ENCODE measurements around the gene DPYD. TPM values are rescaled to one million over a fixed set of nuclear protein-coding genes. Genes with fewer than 3 reads are reported as not detected.
A peak's percentile ranks its signal among the peaks of the same experiment; 100 is the strongest.

DPYD gene
- total RNA-seq, 1 donor = 81.4 TPM

GRCh38 chr1:97516588-97516987 lies 404.2 kb downstream of the DPYD start:
- no peak overlapping the region for H3K4me2 ChIP-seq (ENCODE audit: insufficient read depth, low read length)
- no peaks in the 10 kb centered on the region for H3K4me1 ChIP-seq (ENCODE audit: insufficient read depth, low read length)
- no peak overlapping the region for H3K27ac ChIP-seq (ENCODE audit: low read depth, low read length)
- no peaks in the 10 kb centered on the region for H4K20me1 ChIP-seq (ENCODE audit: insufficient read depth, low read length)
- H3K9me3 ChIP-seq (ENCODE audit: low read depth, low read length) = no peaks in the 10 kb centered on the region
- H3K27me3 ChIP-seq (ENCODE audit: insufficient read depth, low read length) = no peaks in the 10 kb centered on the region
- no peak for TF ChIP-seq CTCF (IDR thresholded peaks at IDR 0.05; ENCODE audit: extremely low read depth, low read depth, low read length)
- no peaks in the 10 kb centered on the region for H3K36me3 ChIP-seq (ENCODE audit: insufficient read depth, low read length)
- no peak overlapping the region for H2AFZ ChIP-seq (ENCODE audit: low read length)
- H3K79me2 ChIP-seq (ENCODE audit: insufficient read depth, low read length) = no peaks in the 10 kb centered on the region
- DNase-seq (ENCODE audit: insufficient read length, low spot score, missing footprints) = no peak
- no peak overlapping the region for H3K4me3 ChIP-seq (ENCODE audit: insufficient read depth, low read length)

- Histone ChIP-seq H3K27ac (ENCODE audit: low read depth, low read length) (no peak overlapping the region), H3K4me1 (ENCODE audit: insufficient read depth, low read length) (peaks cover 5% of the 10 kb centered on the region), H3K9me3 (ENCODE audit: low read depth, low read length) (no peaks in the 10 kb centered on the region), H4K20me1 (ENCODE audit: insufficient read depth, low read length) (no peaks in the 10 kb centered on the region), H3K4me3 (ENCODE audit: insufficient read depth, low read length) (no peak overlapping the region), H3K36me3 (ENCODE audit: insufficient read depth, low read length) (no peaks in the 10 kb centered on the region), H3K27me3 (ENCODE audit: insufficient read depth, low read length) (no peaks in the 10 kb centered on the region), H3K4me2 (ENCODE audit: insufficient read depth, low read length) (no peak overlapping the region), H3K79me2 (ENCODE audit: insufficient read depth, low read length) (no peaks in the 10 kb centered on the region), H2AFZ (ENCODE audit: low read length) (no peak overlapping the region)
- DNase-seq (ENCODE audit: insufficient read length, low spot score, missing footprints) = no peak
- TF ChIP-seq CTCF (IDR thresholded peaks at IDR 0.05; ENCODE audit: extremely low read depth, low read depth, low read length) = no peak
Measured at GRCh38 chr1:97508653-97509218, 412.1 kb downstream of the DPYD start.

DNA sequence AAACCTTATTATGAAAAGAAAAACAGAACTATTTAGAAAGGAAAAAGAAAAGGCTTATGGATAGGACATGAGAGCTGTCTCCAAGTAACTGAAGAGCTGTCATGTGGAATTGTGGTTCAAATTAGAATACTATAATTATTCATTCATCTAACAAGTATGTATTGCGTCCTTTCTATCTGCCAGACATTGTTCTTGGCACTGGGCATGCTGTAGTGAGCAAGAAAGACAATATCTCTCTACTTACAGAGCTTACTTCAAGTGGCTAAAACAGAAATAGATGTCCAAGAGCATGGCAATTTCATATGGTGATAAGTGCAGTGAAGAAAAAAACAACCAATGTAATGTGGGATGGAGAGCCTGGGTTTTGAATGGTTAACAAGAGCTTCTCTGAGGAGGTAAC lies 413.0 kb downstream of the DPYD start:
- peak; percentile 13 for DNase-seq (ENCODE audit: insufficient read length, low spot score, missing footprints)
- Histone ChIP-seq H3K27ac (ENCODE audit: low read depth, low read length) (no peak overlapping the region), H3K27me3 (ENCODE audit: insufficient read depth, low read length) (no peaks in the 10 kb centered on the region), H2AFZ (ENCODE audit: low read length) (no peak overlapping the region), H3K4me1 (ENCODE audit: insufficient read depth, low read length) (peaks cover 5% of the 10 kb centered on the region), H3K9me3 (ENCODE audit: low read depth, low read length) (no peaks in the 10 kb centered on the region), H3K4me3 (ENCODE audit: insufficient read depth, low read length) (no peak overlapping the region), H3K79me2 (ENCODE audit: insufficient read depth, low read length) (no peaks in the 10 kb centered on the region), H3K36me3 (ENCODE audit: insufficient read depth, low read length) (no peaks in the 10 kb centered on the region), H4K20me1 (ENCODE audit: insufficient read depth, low read length) (no peaks in the 10 kb centered on the region), H3K4me2 (ENCODE audit: insufficient read depth, low read length) (no peak overlapping the region)
- no peak for TF ChIP-seq CTCF (IDR thresholded peaks at IDR 0.05; ENCODE audit: extremely low read depth, low read depth, low read length)

DNA sequence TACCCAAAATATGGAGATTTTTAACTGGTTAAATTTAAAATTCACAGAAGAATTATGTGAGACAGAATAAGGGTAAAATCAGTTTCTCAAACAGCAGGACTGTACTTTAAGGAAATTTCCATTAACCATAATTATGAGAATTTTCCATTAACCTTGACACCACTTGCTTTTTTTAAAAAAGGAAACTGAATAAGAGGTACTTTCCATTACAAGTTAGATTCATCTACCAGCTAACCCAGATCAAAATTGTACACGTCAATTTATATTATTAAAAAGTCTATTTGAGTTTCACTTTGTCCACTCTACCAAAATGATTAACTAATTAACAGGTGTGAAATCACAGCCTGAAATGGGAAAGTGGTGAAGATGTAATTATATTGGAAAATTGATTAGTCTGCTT lies 414.5 kb downstream of the DPYD start:
- TF ChIP-seq CTCF (IDR thresholded peaks at IDR 0.05; ENCODE audit: extremely low read depth, low read depth, low read length) = no peak
- DNase-seq (ENCODE audit: insufficient read length, low spot score, missing footprints) = no peak
- H3K79me2 ChIP-seq (ENCODE audit: insufficient read depth, low read length) = no peaks in the 10 kb centered on the region
- no peaks in the 10 kb centered on the region for H3K36me3 ChIP-seq (ENCODE audit: insufficient read depth, low read length)
- no peak overlapping the region for H2AFZ ChIP-seq (ENCODE audit: low read length)
- H3K9me3 ChIP-seq (ENCODE audit: low read depth, low read length) = no peaks in the 10 kb centered on the region
- H3K4me2 ChIP-seq (ENCODE audit: insufficient read depth, low read length) = no peak overlapping the region
- no peaks in the 10 kb centered on the region for H3K27me3 ChIP-seq (ENCODE audit: insufficient read depth, low read length)
- no peak overlapping the region for H3K27ac ChIP-seq (ENCODE audit: low read depth, low read length)
- peaks cover 5% of the 10 kb centered on the region for H3K4me1 ChIP-seq (ENCODE audit: insufficient read depth, low read length)
- H3K4me3 ChIP-seq (ENCODE audit: insufficient read depth, low read length) = no peak overlapping the region
- no peaks in the 10 kb centered on the region for H4K20me1 ChIP-seq (ENCODE audit: insufficient read depth, low read length)
